Thymus (tissue), 11 donors: ENCODE results near the gene MAST1. TPM values are rescaled to one million over a fixed set of nuclear protein-coding genes. Genes with fewer than 3 reads are reported as not detected.
"Not testable (repeated sequence)": the region's sequence is repeated elsewhere in the genome, so short reads cannot be mapped to it uniquely, and the experiment has no call there.

Experiments
- DNase-seq, 9 donors: peaks; one replicate each; pipeline ENCODE4 v3.0.0-alpha.2; 2013; ENCODE audit warnings: low spot score in 9 of 9, low read depth in 6 of 9, missing footprints in 1 of 9
- H3K27ac ChIP-seq, 2 donors: one replicate each; pipeline ENCODE4 v1.5.1; 2013; ENCODE audit warnings: control low read depth in 1 of 2, low read depth in 1 of 2, low read length in 1 of 2, mild to moderate bottlenecking in 1 of 2, moderate library complexity in 1 of 2
- H3K27me3 ChIP-seq, 2 donors: one replicate each; pipeline ENCODE4 v1.5.1; 2013; ENCODE audit warnings: low read length in 1 of 2; ENCODE audit not compliant: control insufficient read depth in 2 of 2, insufficient read depth in 1 of 2
- H3K36me3 ChIP-seq, 2 donors: one replicate each; pipeline ENCODE4 v1.5.1; 2013; ENCODE audit warnings: low read length in 1 of 2, mild to moderate bottlenecking in 1 of 2, moderate library complexity in 1 of 2; ENCODE audit not compliant: control insufficient read depth in 2 of 2, insufficient read depth in 2 of 2
- H3K4me1 ChIP-seq, 2 donors: one replicate each; pipeline ENCODE4 v1.5.1; 2013; ENCODE audit warnings: low read length in 2 of 2; ENCODE audit not compliant: control insufficient read depth in 2 of 2, insufficient read depth in 2 of 2
- H3K4me3 ChIP-seq, 2 donors: one replicate each; pipeline ENCODE4 v1.5.1; 2013; ENCODE audit warnings: low read length in 2 of 2, control low read depth in 1 of 2, mild to moderate bottlenecking in 1 of 2
- H3K9me3 ChIP-seq, 2 donors: one replicate each; pipeline ENCODE4 v1.5.1; 2013; ENCODE audit warnings: low read length in 1 of 2, mild to moderate bottlenecking in 1 of 2; ENCODE audit not compliant: control insufficient read depth in 2 of 2, insufficient read depth in 1 of 2
- WGBS: extraction: QIAGEN DNeasy Blood & Tissue Kit; methylation state at CpG from one replicate; pipeline ENCODE4 v1.1.7; 2013; 5-methylcytosine and 5-hydroxymethylcytosine counted together
- polyA plus RNA-seq: library from polyadenylated mRNA; stranded (reverse); fragments of 200-250 nt; gene quantifications from one replicate; pipeline ENCODE4 v1.2.3, GENCODE V29; 2013
- total RNA-seq: library from RNA; stranded (reverse); fragments of 120-200 nt; gene quantifications from one replicate; pipeline ENCODE4 v1.2.4, GENCODE V29; 2013
- donor health status: healthy.

The MAST1 gene
- total and polyA plus RNA-seq, 2 donors: 0.38 to 0.91 TPM

GRCh38 chr19:12815088-12815487 lies 23.2 kb upstream of the MAST1 start:
- DNase-seq: no peak
- Histone ChIP-seq H3K4me1 (no peaks in the 10 kb centered on the region), H3K36me3 (peaks cover 15 to 17% of the 10 kb centered on the region in 2 donors), H3K27ac (no peak overlapping the region), H3K27me3 (no peaks in the 10 kb centered on the region), H3K4me3 (no peak overlapping the region), H3K9me3 (no peaks in the 10 kb centered on the region)
- WGBS: 98% methylated on average over 7 of the region's 7 CpGs

- H3K36me3 ChIP-seq: peaks cover 8 to 15% of the 10 kb centered on the region in 2 donors
- 98% methylated on average over 6 of the region's 6 CpGs for WGBS
- H3K4me1 ChIP-seq, H3K27ac ChIP-seq, H3K4me3 ChIP-seq, H3K27me3 ChIP-seq, H3K9me3 ChIP-seq, DNase-seq: not testable (repeated sequence)
These were observed 21.1 kb upstream of the MAST1 start for GRCh38 chr19:12817188-12817587.

DNA sequence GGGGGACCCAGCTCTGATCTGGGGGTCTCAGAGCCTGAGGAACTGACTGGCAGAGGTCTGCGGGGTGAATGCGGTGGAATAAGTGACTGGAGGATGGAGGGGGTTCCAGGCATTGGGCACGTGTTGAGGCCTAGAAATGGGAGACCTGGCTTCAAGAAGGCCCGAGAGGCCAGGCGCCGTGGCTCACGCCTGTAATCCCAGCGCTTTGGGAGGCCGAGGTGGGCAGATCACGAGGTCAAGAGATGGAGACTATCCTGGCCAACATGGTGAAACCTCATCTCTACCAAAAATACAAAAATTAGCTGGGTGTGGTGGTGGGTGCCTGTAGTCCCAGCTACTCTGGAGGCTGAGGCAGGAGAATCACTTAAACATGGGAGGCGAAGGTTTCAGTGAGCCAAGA lies 20.5 kb upstream of the MAST1 start:
- not testable (repeated sequence) for H3K4me1 ChIP-seq, H3K9me3 ChIP-seq, H3K27me3 ChIP-seq, H3K4me3 ChIP-seq, H3K27ac ChIP-seq, DNase-seq
- H3K36me3 ChIP-seq: peaks cover 8 to 12% of the 10 kb centered on the region in 2 donors
- WGBS: 99% methylated on average over 11 of the region's 11 CpGs

DNA sequence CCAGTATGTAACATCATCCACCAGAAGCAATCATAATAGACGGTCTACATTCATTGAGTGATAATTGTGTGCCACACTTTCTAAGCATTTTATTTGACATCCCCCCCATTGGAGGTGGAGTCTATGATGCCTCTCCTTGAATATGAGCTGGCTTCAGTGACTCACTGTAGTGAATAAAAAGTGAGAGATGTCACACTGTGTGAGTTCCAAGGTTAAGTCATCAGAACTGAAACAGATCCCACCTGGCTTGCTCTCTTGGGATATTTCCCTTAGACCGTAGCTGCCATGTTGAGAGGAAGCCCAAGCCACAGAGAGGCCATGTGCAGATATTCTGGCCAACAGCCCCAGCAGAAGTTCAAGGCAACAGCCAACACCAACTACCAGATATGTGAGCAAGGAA lies 16.6 kb upstream of the MAST1 start:
- WGBS: 96% methylated on average over 2 of the region's 2 CpGs

GRCh38 chr19:12825254-12826131 lies 12.8 kb upstream of the MAST1 start:
- H3K27me3 ChIP-seq: peaks cover 13 to 51% of the 10 kb centered on the region in 2 donors
- peaks cover 0 to 2% of the 10 kb centered on the region in 2 donors for H3K9me3 ChIP-seq
- no peak overlapping the region for H3K27ac ChIP-seq
- H3K36me3 ChIP-seq: no peaks in the 10 kb centered on the region
- DNase-seq: no peak
- 11% methylated on average over 46 of the region's 46 CpGs for WGBS
- no peak overlapping the region for H3K4me3 ChIP-seq
- H3K4me1 ChIP-seq: peaks cover 0 to 3% of the 10 kb centered on the region in 2 donors

More for the DNA sequence above, 16.6 kb upstream of the MAST1 start:
- no peak for DNase-seq
- Histone ChIP-seq H3K27ac (no peak overlapping the region), H3K9me3 (no peaks in the 10 kb centered on the region), H3K27me3 (peaks cover 7 to 17% of the 10 kb centered on the region in 2 donors), H3K4me1 (peaks cover 0 to 3% of the 10 kb centered on the region in 2 donors), H3K4me3 (no peak overlapping the region), H3K36me3 (no peaks in the 10 kb centered on the region)

DNA sequence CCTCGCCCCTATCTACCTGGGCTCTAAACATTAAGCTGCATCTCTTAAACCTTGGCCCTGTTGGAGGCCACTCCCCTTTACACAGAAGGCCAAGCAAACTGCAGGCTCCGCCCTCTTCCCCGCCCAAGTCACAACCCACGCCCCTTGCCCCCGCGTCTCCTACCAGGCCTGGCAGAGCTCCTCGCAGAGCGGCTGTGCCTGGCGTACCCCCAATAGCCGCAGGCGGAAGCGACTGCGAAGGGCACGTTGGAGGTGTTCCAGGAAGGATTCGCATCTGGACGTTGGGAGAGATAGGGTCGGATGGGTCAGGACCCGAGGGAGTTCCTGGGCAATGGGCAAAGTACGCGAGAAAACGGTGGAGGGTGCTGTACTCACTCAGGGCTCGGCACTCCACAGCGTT lies 9.8 kb upstream of the MAST1 start:
- H3K4me3 ChIP-seq: no peak overlapping the region
- no peak overlapping the region for H3K27ac ChIP-seq
- H3K27me3 ChIP-seq: peaks cover 26 to 80% of the 10 kb centered on the region in 2 donors
- H3K4me1 ChIP-seq: peaks cover 3 to 7% of the 10 kb centered on the region in 2 donors
- peak in 4 of 9 donors; percentile 32 to 71 (median 53) for DNase-seq
- peaks cover 2 to 7% of the 10 kb centered on the region in 2 donors for H3K9me3 ChIP-seq
- WGBS: 11% methylated on average over 23 of the region's 23 CpGs
- no peaks in the 10 kb centered on the region for H3K36me3 ChIP-seq

GRCh38 chr19:12833418-12833737 lies 4.9 kb upstream of the MAST1 start:
- Histone ChIP-seq H3K27ac (no peak overlapping the region), H3K36me3 (no peaks in the 10 kb centered on the region), H3K4me3 (peak overlapping the region in 1 of 2 donors; percentile 50), H3K9me3 (peaks cover 3 to 11% of the 10 kb centered on the region in 2 donors), H3K27me3 (peaks cover 63 to 96% of the 10 kb centered on the region in 2 donors), H3K4me1 (peaks cover 2 to 10% of the 10 kb centered on the region in 2 donors)
- WGBS: 2% methylated on average over 5 of the region's 5 CpGs
- DNase-seq: no peak

DNA sequence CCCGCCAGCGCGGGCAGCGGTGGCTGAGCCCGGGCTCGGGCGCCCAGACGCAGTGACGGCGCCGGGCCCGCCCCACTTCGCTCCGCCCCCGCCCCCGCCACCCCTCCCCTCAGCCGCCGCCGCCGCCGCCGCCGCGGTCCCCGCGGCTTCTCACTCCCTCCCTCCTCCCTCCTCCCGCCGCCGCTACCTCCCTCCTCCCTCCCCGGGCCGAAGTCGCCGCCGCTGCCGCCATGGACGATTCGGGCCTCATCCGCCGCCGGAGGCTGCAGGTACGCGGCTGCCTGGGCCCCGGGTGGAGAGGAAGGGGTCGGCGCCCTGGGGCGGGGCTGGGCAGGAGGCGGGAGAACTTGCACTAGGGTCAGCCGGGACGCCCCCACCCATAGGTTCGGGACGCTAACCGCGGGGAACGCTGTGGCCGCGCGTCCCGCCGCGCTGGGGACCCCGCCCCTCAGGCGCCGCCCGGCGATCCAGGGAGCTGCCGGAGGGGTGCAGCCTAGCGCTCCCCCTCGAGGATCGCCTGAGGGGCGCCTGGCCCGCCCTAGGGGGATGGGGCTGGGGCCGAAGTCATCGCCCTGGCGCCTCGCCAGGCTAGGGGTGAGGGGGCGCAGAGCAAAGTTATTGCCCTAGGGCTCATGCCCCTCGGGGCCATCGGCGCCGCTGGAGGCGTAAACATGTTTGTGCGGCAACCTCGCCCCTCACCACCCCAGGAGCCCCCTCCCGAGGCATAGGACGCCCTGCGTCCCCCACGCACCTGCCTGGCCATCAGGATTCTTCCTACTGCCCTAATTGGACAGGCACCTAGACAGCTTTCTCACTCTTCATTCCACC lies 4.4 kb upstream of the MAST1 start:
- peaks cover 69 to 96% of the 10 kb centered on the region in 2 donors for H3K27me3 ChIP-seq
- peak in 1 of 9 donors; percentile 25 for DNase-seq
- H3K9me3 ChIP-seq: peaks cover 3 to 11% of the 10 kb centered on the region in 2 donors
- H3K36me3 ChIP-seq: no peaks in the 10 kb centered on the region
- peaks cover 2 to 15% of the 10 kb centered on the region in 2 donors for H3K4me1 ChIP-seq
- 2% methylated on average over 85 of the region's 87 CpGs for WGBS
- peak overlapping the region in 1 of 2 donors; percentile 50 for H3K4me3 ChIP-seq
- H3K27ac ChIP-seq: no peak overlapping the region

GRCh38 chr19:12834566-12834943 lies 3.8 kb upstream of the MAST1 start, which contains the start of gene RTBDN:
Gene RTBDN, minus strand, starts transcription at chr19:12834579. Its CDS starts 4,600 bp downstream, at chr19:12829979.
- 12% methylated on average over 20 of the region's 20 CpGs for WGBS
- H3K9me3 ChIP-seq: peaks cover 3 to 11% of the 10 kb centered on the region in 2 donors
- H3K4me3 ChIP-seq: peak within 1 kb of the TSS in 1 of 2 donors; percentile 50
- H3K27me3 ChIP-seq: peaks cover 69 to 97% of the 10 kb centered on the region in 2 donors
- H3K27ac ChIP-seq: no peak within 1 kb of the TSS
- peaks cover 2 to 18% of the 10 kb centered on the region in 2 donors for H3K4me1 ChIP-seq
- DNase-seq: no peak
- no peaks in the 10 kb centered on the region for H3K36me3 ChIP-seq
